Stimulated activated naive CD8-positive, alpha-beta T cell treated with anti-CD3 and anti-CD28 coated beads, Interleukin-15, Interleukin-2, amounts not matched to agents 100 ng/mL and 50 ng/mL, for 24 hours (primary cell): ENCODE data around the gene LDB2.
"Not testable (repeated sequence)": the region's sequence is repeated elsewhere in the genome, so short reads cannot be mapped to it uniquely, and the experiment has no call there.

Experiments
- H3K27ac Mint-ChIP-seq: one replicate; pipeline ENCODE4 v1.8.0; 2021; ENCODE audit warnings: mild to moderate bottlenecking, mixed read lengths
- H3K27me3 Mint-ChIP-seq: one replicate; pipeline ENCODE4 v1.8.0; 2021; ENCODE audit warnings: mixed read lengths
- H3K36me3 Mint-ChIP-seq: one replicate; pipeline ENCODE4 v1.8.0; 2021; ENCODE audit warnings: low read depth, mixed read lengths
- H3K4me1 Mint-ChIP-seq: one replicate; pipeline ENCODE4 v1.8.0; 2021; ENCODE audit warnings: low read depth, mixed read lengths
- H3K4me3 Mint-ChIP-seq: one replicate; pipeline ENCODE4 v1.8.0; 2021; ENCODE audit warnings: mild to moderate bottlenecking, mixed read lengths
- H3K9me3 Mint-ChIP-seq: one replicate; pipeline ENCODE4 v1.8.0; 2021; ENCODE audit warnings: mixed read lengths

LDB2 gene

GRCh38 chr4:16897991-16898827, at the start of gene LDB2:
LDB2 (minus strand) TSS chr4:16898645.
- H3K9me3 Mint-ChIP-seq: no peaks in the 10 kb centered on the region
- H3K4me3 Mint-ChIP-seq: peak within 1 kb of the TSS; percentile 27
- peaks cover 12% of the 10 kb centered on the region for H3K4me1 Mint-ChIP-seq
- H3K36me3 Mint-ChIP-seq: no peaks in the 10 kb centered on the region
- no peak within 1 kb of the TSS for H3K27ac Mint-ChIP-seq
- peaks cover 8% of the 10 kb centered on the region for H3K27me3 Mint-ChIP-seq

DNA sequence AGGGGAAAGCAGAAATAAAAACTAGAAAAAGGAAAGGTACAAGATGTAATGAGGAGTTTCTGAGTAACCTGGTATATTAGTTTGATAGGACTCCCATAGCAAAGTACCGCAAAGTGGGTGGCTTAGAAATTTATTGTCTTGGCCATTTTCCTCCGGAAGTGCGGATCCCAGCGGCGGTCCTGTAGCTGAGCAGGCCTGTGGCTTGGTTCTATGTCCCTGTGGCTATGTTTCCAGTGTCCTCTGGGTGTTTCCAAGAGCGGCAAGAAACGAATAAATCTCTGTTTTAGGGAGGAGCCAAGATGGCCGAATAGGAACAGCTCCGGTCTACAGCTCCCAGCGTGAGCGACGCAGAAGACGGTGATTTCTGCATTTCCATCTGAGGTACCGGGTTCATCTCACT, 44.0 kb upstream of the LDB2 start:
- peaks cover 3% of the 10 kb centered on the region for H3K9me3 Mint-ChIP-seq
- H3K4me1 Mint-ChIP-seq: no peaks in the 10 kb centered on the region
- no peak overlapping the region for H3K27ac Mint-ChIP-seq
- H3K4me3 Mint-ChIP-seq: no peak overlapping the region
- no peaks in the 10 kb centered on the region for H3K36me3 Mint-ChIP-seq
- H3K27me3 Mint-ChIP-seq: peaks cover 8% of the 10 kb centered on the region

DNA sequence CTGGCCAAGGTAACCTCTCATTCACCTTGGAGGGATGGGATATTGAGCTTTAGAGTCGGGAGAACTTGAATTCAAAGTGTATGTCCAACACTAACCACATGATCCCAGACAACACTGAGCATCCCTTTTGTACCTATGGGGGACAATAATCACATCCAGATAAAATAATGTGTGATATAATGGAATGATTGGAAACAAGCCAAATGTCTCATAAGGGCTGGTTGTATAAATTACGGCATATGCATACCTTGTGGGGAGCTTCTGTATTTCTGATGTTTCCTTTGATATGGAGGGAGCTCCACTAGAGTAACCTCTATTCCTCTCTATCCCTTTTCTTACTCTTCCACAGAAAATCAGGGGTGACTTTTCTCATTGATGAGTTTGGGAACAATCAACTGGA, 40.7 kb upstream of the LDB2 start:
- Mint-ChIP-seq H3K27ac (no peak overlapping the region), H3K27me3 (peaks cover 8% of the 10 kb centered on the region), H3K36me3 (no peaks in the 10 kb centered on the region), H3K4me3 (no peak overlapping the region), H3K9me3 (peaks cover 3% of the 10 kb centered on the region), H3K4me1 (no peaks in the 10 kb centered on the region)

DNA sequence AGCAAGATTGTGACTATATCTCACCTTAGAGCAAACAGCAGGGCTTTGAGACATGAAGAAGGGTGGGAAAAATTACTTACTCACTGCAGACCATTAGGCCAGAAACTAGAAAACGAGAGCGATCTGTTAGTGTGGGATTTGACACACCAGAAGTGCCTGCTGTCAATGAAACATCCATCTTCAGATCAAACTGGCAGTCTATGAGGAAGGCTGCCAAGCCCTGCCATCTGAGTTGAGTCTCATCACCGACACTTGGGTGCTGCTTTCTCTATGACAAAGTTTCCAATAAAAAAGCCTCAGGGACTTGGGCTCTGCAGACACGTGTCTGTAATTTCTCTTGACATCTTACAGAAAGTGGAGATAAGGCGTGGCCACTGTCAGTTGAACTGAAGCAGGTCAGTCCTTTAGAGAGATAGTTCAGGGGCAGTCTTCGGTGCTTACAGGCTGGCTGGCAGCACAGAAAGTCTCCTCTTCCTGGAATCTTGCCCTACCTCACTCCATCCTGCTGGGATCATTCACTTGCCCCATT, 40.1 kb upstream of the LDB2 start:
- H3K27ac Mint-ChIP-seq: no peak overlapping the region
- no peaks in the 10 kb centered on the region for H3K4me1 Mint-ChIP-seq
- peaks cover 8% of the 10 kb centered on the region for H3K27me3 Mint-ChIP-seq
- H3K4me3 Mint-ChIP-seq: no peak overlapping the region
- H3K36me3 Mint-ChIP-seq: no peaks in the 10 kb centered on the region
- peaks cover 3% of the 10 kb centered on the region for H3K9me3 Mint-ChIP-seq

GRCh38 chr4:16931339-16932305, 33.2 kb upstream of the LDB2 start:
- Mint-ChIP-seq H3K27me3 (peaks cover 16% of the 10 kb centered on the region), H3K36me3 (no peaks in the 10 kb centered on the region), H3K4me1 (no peaks in the 10 kb centered on the region), H3K9me3 (no peaks in the 10 kb centered on the region), H3K27ac (no peak overlapping the region), H3K4me3 (no peak overlapping the region)

- no peaks in the 10 kb centered on the region for H3K4me1 Mint-ChIP-seq
- peaks cover 21% of the 10 kb centered on the region for H3K27me3 Mint-ChIP-seq
- no peak overlapping the region for H3K27ac Mint-ChIP-seq
- no peaks in the 10 kb centered on the region for H3K9me3 Mint-ChIP-seq
- no peaks in the 10 kb centered on the region for H3K36me3 Mint-ChIP-seq
- no peak overlapping the region for H3K4me3 Mint-ChIP-seq
Observed at GRCh38 chr4:16926214-16926613, 27.8 kb upstream of the LDB2 start.

- not testable (repeated sequence) for H3K4me3 Mint-ChIP-seq, H3K9me3 Mint-ChIP-seq, H3K4me1 Mint-ChIP-seq, H3K27me3 Mint-ChIP-seq, H3K27ac Mint-ChIP-seq, H3K36me3 Mint-ChIP-seq
Observed at GRCh38 chr4:16918716-16919115, 20.3 kb upstream of the LDB2 start.

GRCh38 chr4:16916719-16917337, 18.4 kb upstream of the LDB2 start:
- H3K36me3 Mint-ChIP-seq: no peaks in the 10 kb centered on the region
- H3K27me3 Mint-ChIP-seq: peaks cover 3% of the 10 kb centered on the region
- H3K4me1 Mint-ChIP-seq: no peaks in the 10 kb centered on the region
- no peak overlapping the region for H3K4me3 Mint-ChIP-seq
- no peak overlapping the region for H3K27ac Mint-ChIP-seq
- no peaks in the 10 kb centered on the region for H3K9me3 Mint-ChIP-seq

DNA sequence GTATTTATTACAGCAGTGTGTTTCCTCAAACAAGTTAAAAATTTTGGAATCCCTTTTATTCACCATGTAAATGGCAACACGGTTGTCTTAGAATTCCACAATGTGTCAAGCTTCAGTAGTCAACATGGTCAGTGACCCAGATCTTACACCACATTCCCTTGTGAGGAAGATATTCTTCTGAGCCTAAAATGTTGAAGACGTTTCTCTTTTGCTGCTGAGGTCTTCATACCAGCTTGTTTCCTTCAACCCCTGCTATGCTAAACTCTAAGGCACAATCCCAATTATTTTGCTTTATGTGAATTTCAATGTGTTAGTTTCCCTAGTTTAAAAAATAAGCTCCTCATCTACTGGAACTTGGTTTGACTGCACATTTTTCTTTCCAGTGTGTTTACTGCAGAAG, 17.6 kb upstream of the LDB2 start:
- Mint-ChIP-seq H3K27me3 (peaks cover 3% of the 10 kb centered on the region), H3K4me3 (no peak overlapping the region), H3K9me3 (no peaks in the 10 kb centered on the region)

DNA sequence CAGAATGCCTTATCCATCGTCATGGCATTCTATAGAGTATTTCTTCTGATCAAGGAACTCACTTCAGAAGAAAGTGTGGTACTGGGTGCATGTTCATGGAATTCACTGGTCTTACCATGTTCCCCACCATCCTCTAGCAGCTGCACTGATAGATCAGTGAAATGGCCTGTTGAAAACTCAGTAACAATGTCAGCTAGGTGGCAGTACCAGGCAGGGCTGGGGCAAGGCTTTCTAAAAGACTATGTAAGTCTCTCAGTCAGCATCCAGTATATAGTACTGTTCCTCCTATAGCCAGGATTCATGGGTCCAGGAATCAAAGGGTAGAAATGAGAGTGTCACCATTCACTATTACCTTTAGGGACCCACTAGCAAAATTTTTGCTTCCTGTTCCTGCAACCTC, 15.8 kb upstream of the LDB2 start:
- no peaks in the 10 kb centered on the region for H3K36me3 Mint-ChIP-seq
- H3K27me3 Mint-ChIP-seq: no peaks in the 10 kb centered on the region
- no peak overlapping the region for H3K4me3 Mint-ChIP-seq
- no peaks in the 10 kb centered on the region for H3K4me1 Mint-ChIP-seq
- H3K27ac Mint-ChIP-seq: no peak overlapping the region
- no peaks in the 10 kb centered on the region for H3K9me3 Mint-ChIP-seq

More for the DNA sequence above, 17.6 kb upstream of the LDB2 start:
- Mint-ChIP-seq H3K36me3 (no peaks in the 10 kb centered on the region), H3K27ac (no peak overlapping the region), H3K4me1 (no peaks in the 10 kb centered on the region)

DNA sequence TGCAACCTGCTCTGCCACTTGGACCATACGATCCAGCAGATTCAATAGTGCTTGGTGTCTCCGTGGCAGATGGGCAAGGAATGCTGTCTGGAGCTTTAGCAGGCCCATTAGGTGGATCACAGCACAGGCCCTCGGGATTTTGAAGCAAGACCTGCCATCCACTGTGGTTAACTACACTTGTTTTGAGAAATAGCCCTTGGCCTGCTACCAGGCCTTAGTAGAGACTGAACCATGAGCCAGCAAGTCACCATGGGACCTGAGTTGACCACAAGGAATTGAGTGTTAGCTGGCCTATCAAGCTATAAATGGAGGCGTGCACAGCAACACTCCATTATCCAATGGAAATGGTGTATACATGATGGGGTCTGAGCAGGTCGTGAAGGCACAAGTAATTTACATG, 14.5 kb upstream of the LDB2 start:
- Mint-ChIP-seq H3K4me3 (no peak overlapping the region), H3K36me3 (no peaks in the 10 kb centered on the region), H3K27me3 (no peaks in the 10 kb centered on the region), H3K9me3 (no peaks in the 10 kb centered on the region), H3K4me1 (no peaks in the 10 kb centered on the region), H3K27ac (no peak overlapping the region)

GRCh38 chr4:16909281-16909680, 10.8 kb upstream of the LDB2 start:
- no peak overlapping the region for H3K27ac Mint-ChIP-seq
- H3K9me3 Mint-ChIP-seq: peaks cover 6% of the 10 kb centered on the region
- H3K4me3 Mint-ChIP-seq: no peak overlapping the region
- H3K27me3 Mint-ChIP-seq: no peaks in the 10 kb centered on the region
- H3K4me1 Mint-ChIP-seq: no peaks in the 10 kb centered on the region
- no peaks in the 10 kb centered on the region for H3K36me3 Mint-ChIP-seq

- Mint-ChIP-seq H3K9me3 (peaks cover 6% of the 10 kb centered on the region), H3K36me3 (no peaks in the 10 kb centered on the region), H3K4me3 (no peak overlapping the region), H3K4me1 (no peaks in the 10 kb centered on the region), H3K27ac (no peak overlapping the region), H3K27me3 (no peaks in the 10 kb centered on the region)
Observed at GRCh38 chr4:16908377-16909021, 10.1 kb upstream of the LDB2 start.

DNA sequence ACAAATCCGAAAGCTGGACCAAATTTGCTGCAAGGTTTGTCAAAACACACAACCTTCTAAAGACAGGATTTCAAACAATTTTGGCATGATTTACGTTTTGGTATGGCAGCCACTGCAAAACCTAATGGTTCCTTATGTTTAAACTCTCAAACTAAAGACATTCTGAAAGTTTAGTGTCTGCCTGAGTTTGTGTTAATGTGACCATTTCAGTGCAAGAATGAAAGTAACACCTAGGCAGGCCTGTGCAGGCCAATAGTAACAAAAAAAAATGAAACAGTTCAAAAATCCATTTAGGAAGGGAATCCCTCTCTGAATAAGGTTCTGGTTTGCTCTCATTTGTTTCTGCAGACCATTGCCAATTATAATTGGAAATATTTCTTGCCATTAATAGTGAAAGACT, 1.9 kb upstream of the LDB2 start:
- no peaks in the 10 kb centered on the region for H3K4me1 Mint-ChIP-seq
- no peak overlapping the region for H3K27ac Mint-ChIP-seq
- no peaks in the 10 kb centered on the region for H3K36me3 Mint-ChIP-seq
- peaks cover 8% of the 10 kb centered on the region for H3K27me3 Mint-ChIP-seq
- peaks cover 6% of the 10 kb centered on the region for H3K9me3 Mint-ChIP-seq
- H3K4me3 Mint-ChIP-seq: no peak overlapping the region
